ENCODE measurements around the gene IREB2. TPM values are rescaled to one million over a fixed set of nuclear protein-coding genes. Genes with fewer than 3 reads are reported as not detected.

IREB2 gene
- total and polyA plus RNA-seq, 2 donors (not counting 3 experiments of a cell fraction or from before 2014, with no cell fraction given), result 12.7 to 51.4 TPM

- H3K36me3 ChIP-seq (ENCODE audit: control insufficient read depth in 2 of 2, extremely low read depth in 1 of 2, insufficient read depth in 2 of 2, low read length in 2 of 2), result peaks cover 2 to 7% of the 10 kb centered on the region in 2 experiments
- H3K9me1 ChIP-seq (replicated peaks; ENCODE audit: control insufficient read depth, extremely low read depth, insufficient read depth, low read length), result no peaks in the 10 kb centered on the region
- peak overlapping the region; percentile 20 for H3K27ac ChIP-seq (ENCODE audit: insufficient read depth, low read depth, low read length)
- dilution Hi-C loops (cut with MboI; ENCODE audit: extremely low pct_ligation_motif_present, low sequenced_read_pairs) (no loop called here), intact Hi-C loops (cut with micrococcal nuclease) (no loop called here)
- H3K27me3 ChIP-seq (ENCODE audit: control insufficient read depth in 2 of 2, insufficient read depth in 2 of 2, low read length in 2 of 2), result peaks cover 3 to 7% of the 10 kb centered on the region in 2 experiments
- no peaks in the 10 kb centered on the region for H3K9me3 ChIP-seq (replicated peaks; ENCODE audit: control insufficient read depth, insufficient read depth, low read length)
- peak overlapping the region; percentile 65 for H2AFZ ChIP-seq (ENCODE audit: low read depth, low read length)
- H3K4me1 ChIP-seq (ENCODE audit: control insufficient read depth, extremely low read depth, insufficient read depth, low read length), result peaks cover 17% of the 10 kb centered on the region
- peak overlapping the region; percentile 43 to 93 (median 46) for H3K4me3 ChIP-seq (replicated peaks in 1 of 3; ENCODE audit: insufficient read depth in 1 of 3, low read depth in 1 of 3, low read length in 3 of 3)
- TSS peak; percentile 99 for BruUV-seq (replicated peaks)
- no peak for FAIRE-seq
- peak overlapping the region; percentile 89 for H3K4me2 ChIP-seq (ENCODE audit: insufficient read depth, low read length)
- no peak for DNase-seq (ENCODE audit: low read depth, low spot score)
- peak overlapping the region; percentile 61 for H3K9ac ChIP-seq (replicated peaks; ENCODE audit: extremely low read depth, insufficient read depth, low read length)
- POLR2A ChIA-PET, result interaction anchor here (0.8 to 1.8 kb wide), 6 partner anchors 9 to 138 kb away, joined by 3 to 7 read pairs (median 4); partner anchors contain the start of genes PSMA4 and SKIC8
- H3K79me2 ChIP-seq (ENCODE audit: control insufficient read depth, insufficient read depth, low read length), result peaks cover 40% of the 10 kb centered on the region
- CTCF ChIA-PET, result interaction anchor here (0.7 to 3.4 kb wide), 7 partner anchors 9 to 136 kb away, joined by 3 to 24 read pairs (median 4); no protein-coding TSS in a partner anchor
- no peaks in the 10 kb centered on the region for H4K20me1 ChIP-seq (replicated peaks; ENCODE audit: control insufficient read depth, extremely low read depth, insufficient read depth, low read length)
- no peak for TF ChIP-seq MAX (IDR thresholded peaks at IDR 0.05; ENCODE audit: insufficient read depth, insufficient read length)
- no peak for TF ChIP-seq MYC (IDR thresholded peaks at IDR 0.05; ENCODE audit: low read depth, low read length)
- no peak for TF ChIP-seq POLR2A (IDR thresholded peaks at IDR 0.05; ENCODE audit: low read depth, low read length)
- no peak for TF ChIP-seq FOS (IDR thresholded peaks at IDR 0.05; ENCODE audit: borderline replicate concordance, insufficient read depth, low read length)
- no peak for TF ChIP-seq CTCF (IDR thresholded peaks at IDR 0.05; ENCODE audit: extremely low read depth in 1 of 2, insufficient read depth in 1 of 2, low read depth in 1 of 2, low read length in 2 of 2)
- no peak for TF ChIP-seq JUN (IDR thresholded peaks at IDR 0.05; ENCODE audit: borderline replicate concordance, insufficient read depth, insufficient read length, low read depth)
- TF ChIP-seq GATA2 (IDR thresholded peaks at IDR 0.05; ENCODE audit: insufficient read depth, insufficient read length, low read depth, low read length), result no peak
- no peak for TF ChIP-seq EZH2 (IDR thresholded peaks at IDR 0.05; ENCODE audit: borderline replicate concordance, low read depth, low read length, severe bottlenecking)
- TF ChIP-seq POLR2AphosphoS5 (IDR thresholded peaks at IDR 0.05; ENCODE audit: insufficient read depth, low read depth, low read length), result no peak
These were observed 782 bp upstream of the IREB2 start for GRCh38 chr15:78437107-78437761.

Measured in endothelial cell of umbilical vein (primary cell).